H9 (cell line): ENCODE results near the gene ENDOU. TPM values are rescaled to one million over a fixed set of nuclear protein-coding genes. Genes with fewer than 3 reads are reported as not detected.

ENCODE experiments used
- DNase-seq: peaks from one replicate; pipeline ENCODE4 v3.0.0-alpha.2; 2017
- H2AFZ ChIP-seq: one replicate; pipeline ENCODE4 v1.6.1; 2013; ENCODE audit warnings: mild to moderate bottlenecking, low read length, control low read depth, moderate library complexity
- H2AK5ac ChIP-seq: 2 replicates; pipeline ENCODE4 v1.6.1; 2013; ENCODE audit warnings: low read length, control low read depth, mixed read lengths; ENCODE audit not compliant: insufficient read length
- H2BK120ac ChIP-seq: one replicate; pipeline ENCODE4 v1.6.1; 2013; ENCODE audit warnings: low read depth, mild to moderate bottlenecking, low read length, control low read depth, inconsistent platforms; ENCODE audit not compliant: poor library complexity, severe bottlenecking
- H2BK12ac ChIP-seq: 2 replicates; pipeline ENCODE4 v1.6.1; 2013; ENCODE audit warnings: low read length, control low read depth, mixed read lengths, low read depth; ENCODE audit not compliant: insufficient read length
- H2BK15ac ChIP-seq: 2 replicates; pipeline ENCODE4 v1.6.1; 2013; ENCODE audit warnings: low read depth, low read length, control low read depth
- H2BK20ac ChIP-seq: one replicate; pipeline ENCODE4 v1.6.1; 2013; ENCODE audit warnings: low read depth, mild to moderate bottlenecking, low read length, control low read depth, inconsistent platforms; ENCODE audit not compliant: poor library complexity, severe bottlenecking
- H2BK5ac ChIP-seq: 2 replicates; pipeline ENCODE4 v1.6.1; 2013; ENCODE audit warnings: low read length, control low read depth, mixed read lengths; ENCODE audit not compliant: insufficient read length
- H3K14ac ChIP-seq: 2 replicates; pipeline ENCODE4 v1.6.1; 2013; ENCODE audit warnings: low read length, control low read depth; ENCODE audit not compliant: insufficient read depth
- H3K18ac ChIP-seq: 2 replicates; pipeline ENCODE4 v1.6.1; 2013; ENCODE audit warnings: low read depth, mild to moderate bottlenecking, mixed read lengths, low read length, control low read depth; ENCODE audit not compliant: insufficient read length
- H3K23ac ChIP-seq: 2 replicates; pipeline ENCODE4 v1.6.1; 2013; ENCODE audit warnings: low read length, control low read depth, mixed read lengths, low read depth; ENCODE audit not compliant: insufficient read length
- H3K23me2 ChIP-seq: 2 replicates; pipeline ENCODE4 v1.6.1; 2013; ENCODE audit warnings: low read depth, mild to moderate bottlenecking, mixed read lengths, low read length, control low read depth; ENCODE audit not compliant: insufficient read length, poor library complexity, severe bottlenecking
- H3K27ac ChIP-seq: 2 replicates; pipeline ENCODE4 v1.5.1; 2013; ENCODE audit warnings: low read length, control low read depth, mixed read lengths, low read depth; ENCODE audit not compliant: insufficient read length
- H3K27me3 ChIP-seq: 2 replicates; pipeline ENCODE4 v1.6.1; 2013; ENCODE audit warnings: low read length, control low read depth, inconsistent platforms; ENCODE audit not compliant: insufficient read depth
- H3K4ac ChIP-seq: 2 replicates; pipeline ENCODE4 v1.6.1; 2013; ENCODE audit warnings: low read depth, mild to moderate bottlenecking, control low read depth, inconsistent platforms, low read length, moderate library complexity
- H3K4me1 ChIP-seq: 2 replicates; pipeline ENCODE4 v1.6.1; 2013; ENCODE audit warnings: low read length, control low read depth, inconsistent platforms; ENCODE audit not compliant: insufficient read depth
- H3K4me2 ChIP-seq: 2 replicates; pipeline ENCODE4 v1.6.1; 2013; ENCODE audit warnings: low read length, control low read depth, mixed read lengths; ENCODE audit not compliant: insufficient read length, insufficient read depth
- H3K56ac ChIP-seq: 2 replicates; pipeline ENCODE4 v1.6.1; 2013; ENCODE audit warnings: low read depth, mild to moderate bottlenecking, mixed read lengths, low read length, control low read depth; ENCODE audit not compliant: insufficient read length
- H3K79me1 ChIP-seq: 2 replicates; pipeline ENCODE4 v1.6.1; 2013; ENCODE audit warnings: low read depth, mild to moderate bottlenecking, moderate library complexity, low read length, control low read depth, inconsistent platforms; ENCODE audit not compliant: insufficient read depth, poor library complexity, severe bottlenecking
- H3K79me2 ChIP-seq: 2 replicates; pipeline ENCODE4 v1.6.1; 2013; ENCODE audit warnings: low read length, control low read depth, inconsistent platforms; ENCODE audit not compliant: insufficient read depth
- H3K9ac ChIP-seq: 2 replicates; pipeline ENCODE4 v1.6.1; 2013; ENCODE audit warnings: low read length, control low read depth, mixed read lengths; ENCODE audit not compliant: insufficient read length; ENCODE audit errors: extremely low read depth
- H3K9me3 ChIP-seq: one replicate; pipeline ENCODE4 v1.6.1; 2013; ENCODE audit warnings: low read depth, low read length, inconsistent platforms; ENCODE audit not compliant: control insufficient read depth
- H3T11ph ChIP-seq: one replicate; pipeline ENCODE4 v1.6.1; 2013; ENCODE audit warnings: mild to moderate bottlenecking, low read length, control low read depth, inconsistent platforms
- H4K20me1 ChIP-seq: one replicate; pipeline ENCODE4 v1.6.1; 2013; ENCODE audit not compliant: control insufficient read depth, insufficient read length, insufficient read depth
- H4K5ac ChIP-seq: 2 replicates; pipeline ENCODE4 v1.6.1; 2013; ENCODE audit warnings: low read depth, mild to moderate bottlenecking, mixed read lengths, low read length, control low read depth; ENCODE audit not compliant: insufficient read length
- H4K8ac ChIP-seq: replicated peaks from 2 replicates; pipeline ENCODE4 v1.6.1; 2013; ENCODE audit warnings: low read length, control low read depth, mixed read lengths, low read depth; ENCODE audit not compliant: insufficient read length
- H4K91ac ChIP-seq: 2 replicates; pipeline ENCODE4 v1.6.1; 2013; ENCODE audit warnings: low read depth, mild to moderate bottlenecking, moderate library complexity, mixed read lengths, low read length, control low read depth; ENCODE audit not compliant: insufficient read length
- H3K27ac Mint-ChIP-seq, 3 experiments: 2 replicates in 2 of 3; 3 replicates in 1 of 3; pipeline ENCODE4 v1.8.0; 2020 to 2021; ENCODE audit warnings: mixed read lengths in 3 of 3, mild to moderate bottlenecking in 1 of 3, moderate library complexity in 1 of 3
- H3K27me3 Mint-ChIP-seq: 2 replicates; pipeline ENCODE4 v1.8.0; 2021; ENCODE audit warnings: low read depth, mild to moderate bottlenecking, moderate library complexity, mixed read lengths
- H3K36me3 Mint-ChIP-seq, 3 experiments: 2 replicates in 2 of 3; 3 replicates in 1 of 3; pipeline ENCODE4 v1.8.0; 2020 to 2021; ENCODE audit warnings: low read depth in 3 of 3, mixed read lengths in 3 of 3; ENCODE audit not compliant: insufficient read depth in 1 of 3
- H3K4me1 Mint-ChIP-seq, 2 experiments: 2 replicates each; pipeline ENCODE4 v1.8.0; 2020; ENCODE audit warnings: mixed read lengths in 2 of 2
- H3K4me3 Mint-ChIP-seq, 2 experiments: 2 replicates in 1 of 2; 3 replicates in 1 of 2; pipeline ENCODE4 v1.8.0; 2020 to 2021; ENCODE audit warnings: mild to moderate bottlenecking in 2 of 2, mixed read lengths in 2 of 2, moderate library complexity in 1 of 2
- H3K9me3 Mint-ChIP-seq, 2 experiments: 2 replicates in 1 of 2; 3 replicates in 1 of 2; pipeline ENCODE4 v1.8.0; 2020; ENCODE audit warnings: mild to moderate bottlenecking in 2 of 2, mixed read lengths in 2 of 2, moderate library complexity in 1 of 2
- WGBS: extraction: QIAGEN DNeasy Blood & Tissue Kit; methylation state at CpG from one replicate; pipeline ENCODE4 v1.1.7; 2013; ENCODE audit warnings: missing lambda C conversion rate, low lambda C conversion rate, mixed read lengths; ENCODE audit not compliant: insufficient read length; ENCODE audit errors: extremely low coverage; 5-methylcytosine and 5-hydroxymethylcytosine counted together
- total RNA-seq: library from RNA; stranded (reverse); gene quantifications from 2 replicates; pipeline ENCODE4 v1.2.1, GENCODE V29; 2021
- TF ChIP-seq, protein P1 (sequence below): fragments of 200-600 bp; sonication (generic); conservative IDR thresholded peaks from 3 replicates; pipeline ENCODE4 v1.8.0; 2021; ENCODE audit warnings: antibody characterized with exemption, mild to moderate bottlenecking

Gene ENDOU
- total RNA-seq, 1 experiment from 2014 or later, result not detected

- Histone ChIP-seq H3K18ac (no peak overlapping the region), H3K4me2 (no peak overlapping the region), H2BK15ac (no peak overlapping the region; the same call in 1 of the 2 replicates), H2AK5ac (no peak overlapping the region), H3T11ph (no peak overlapping the region), H4K91ac (no peak overlapping the region), H2BK5ac (no peak overlapping the region), H3K9ac (no peak overlapping the region), H3K79me1 (no peaks in the 10 kb centered on the region), H3K9me3 (no peaks in the 10 kb centered on the region), H2AFZ (no peak overlapping the region), H4K8ac (no peak overlapping the region), H3K23me2 (no peaks in the 10 kb centered on the region), H3K27ac (no peak overlapping the region), H3K79me2 (peaks cover 7% of the 10 kb centered on the region; the same call in 1 of the 2 replicates), H4K5ac (no peak overlapping the region), H4K20me1 (no peaks in the 10 kb centered on the region), H3K23ac (no peak overlapping the region), H3K4ac (no peak overlapping the region), H2BK20ac (no peak overlapping the region), H2BK12ac (no peak overlapping the region), H3K4me1 (no peaks in the 10 kb centered on the region; the same call in 1 of the 2 replicates), H3K14ac (no peak overlapping the region), H3K27me3 (no peaks in the 10 kb centered on the region), H2BK120ac (no peak overlapping the region), H3K56ac (no peak overlapping the region)
- no peaks in the 10 kb centered on the region for H3K27me3 Mint-ChIP-seq
- TF ChIP-seq, protein P1, sequence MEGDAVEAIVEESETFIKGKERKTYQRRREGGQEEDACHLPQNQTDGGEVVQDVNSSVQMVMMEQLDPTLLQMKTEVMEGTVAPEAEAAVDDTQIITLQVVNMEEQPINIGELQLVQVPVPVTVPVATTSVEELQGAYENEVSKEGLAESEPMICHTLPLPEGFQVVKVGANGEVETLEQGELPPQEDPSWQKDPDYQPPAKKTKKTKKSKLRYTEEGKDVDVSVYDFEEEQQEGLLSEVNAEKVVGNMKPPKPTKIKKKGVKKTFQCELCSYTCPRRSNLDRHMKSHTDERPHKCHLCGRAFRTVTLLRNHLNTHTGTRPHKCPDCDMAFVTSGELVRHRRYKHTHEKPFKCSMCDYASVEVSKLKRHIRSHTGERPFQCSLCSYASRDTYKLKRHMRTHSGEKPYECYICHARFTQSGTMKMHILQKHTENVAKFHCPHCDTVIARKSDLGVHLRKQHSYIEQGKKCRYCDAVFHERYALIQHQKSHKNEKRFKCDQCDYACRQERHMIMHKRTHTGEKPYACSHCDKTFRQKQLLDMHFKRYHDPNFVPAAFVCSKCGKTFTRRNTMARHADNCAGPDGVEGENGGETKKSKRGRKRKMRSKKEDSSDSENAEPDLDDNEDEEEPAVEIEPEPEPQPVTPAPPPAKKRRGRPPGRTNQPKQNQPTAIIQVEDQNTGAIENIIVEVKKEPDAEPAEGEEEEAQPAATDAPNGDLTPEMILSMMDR, result no peak
- peaks cover 4 to 51% (median 51%) of the 10 kb centered on the region in 3 experiments for H3K36me3 Mint-ChIP-seq
- H3K9me3 Mint-ChIP-seq, result no peaks in the 10 kb centered on the region
- peaks cover 12 to 16% of the 10 kb centered on the region in 2 experiments for H3K4me1 Mint-ChIP-seq
- no CpG with 5 or more reads among the region's 2 CpGs for WGBS
- H3K4me3 Mint-ChIP-seq, result no peak overlapping the region
- no peak overlapping the region for H3K27ac Mint-ChIP-seq
- no peak for DNase-seq
Observed at GRCh38 chr12:47700263-47700662, 25.0 kb downstream of the ENDOU start.
